ENCODE results near the gene CORO1C. TPM values are rescaled to one million over a fixed set of nuclear protein-coding genes. Genes with fewer than 3 reads are reported as not detected.

Gene CORO1C
- total and polyA plus RNA-seq, 9 of the 15 experiments (the other 6 are each of a cell fraction or from before 2014, with no cell fraction given), result 55.2 to 280 (median 150) TPM

DNA sequence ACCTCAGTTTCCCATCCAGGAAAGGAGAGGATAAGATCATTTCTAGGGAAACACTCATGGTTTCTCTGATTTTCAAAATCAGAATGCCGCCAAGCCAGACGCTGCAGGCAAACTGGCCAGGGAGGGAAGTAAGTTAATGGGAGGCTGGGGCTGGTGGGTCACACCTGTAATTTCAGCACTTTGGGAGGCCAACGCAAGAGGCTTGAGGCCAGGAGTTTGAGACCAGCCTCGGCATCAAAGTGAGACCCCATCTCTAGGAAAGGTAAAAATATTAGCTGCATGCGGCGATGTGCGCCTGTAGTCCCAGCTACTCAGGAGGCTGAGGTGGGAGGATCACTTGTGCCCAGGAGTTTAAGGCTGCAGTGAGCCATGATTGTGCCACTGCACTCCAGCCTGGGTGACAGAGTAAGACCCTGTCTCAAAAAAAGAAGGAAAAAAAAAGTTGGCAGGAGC is 98.2 kb downstream of the CORO1C start:
- FAIRE-seq (no peak), ATAC-seq (no peak), DNase-seq (ENCODE audit: extremely low read depth in 1 of 4, low spot score in 3 of 4) (no peak)
- Histone ChIP-seq H3K9ac (ENCODE audit: insufficient read depth in 1 of 2, low read depth in 2 of 2, low read length in 2 of 2) (peak overlapping the region; percentile 64 to 93; a peak in 3 of 4 replicates), H3K27ac (ENCODE audit: extremely low read depth, low read depth, low read length) (peak overlapping the region; percentile 76), H4K20me1 (replicated peaks; ENCODE audit: control insufficient read depth, insufficient read depth, low read length) (no peaks in the 10 kb centered on the region), H3K9me3 (replicated peaks; ENCODE audit: control insufficient read depth, insufficient read depth, low read depth, low read length) (no peaks in the 10 kb centered on the region), H3K4me3 (no peak overlapping the region), H3K4me1 (replicated peaks in 1 of 2; ENCODE audit: control insufficient read depth in 2 of 2, insufficient read depth in 2 of 2, low read length in 2 of 2) (peaks cover 55 to 59% of the 10 kb centered on the region in 2 experiments), H3K4me2 (ENCODE audit: insufficient read depth, low read length) (peak overlapping the region; percentile 50), H3K79me2 (ENCODE audit: control insufficient read depth, insufficient read depth, low read length) (peaks cover 51% of the 10 kb centered on the region), H3K36me3 (ENCODE audit: control insufficient read depth, insufficient read depth, low read length) (peaks cover 34% of the 10 kb centered on the region; the same call in 2 of the 3 replicates), H2AFZ (ENCODE audit: low read depth, low read length) (peak overlapping the region; percentile 80), H3K9me1 (ENCODE audit: control insufficient read depth, insufficient read depth, low read length) (no peaks in the 10 kb centered on the region), H3K27me3 (ENCODE audit: control insufficient read depth in 2 of 2, insufficient read depth in 2 of 2, low read length in 2 of 2) (no peaks in the 10 kb centered on the region)
- ChIA-PET POLR2A (interaction anchor here (0.6 to 7.4 kb wide), 2 partner anchors 8 to 454 kb away, joined by 3 to 69 read pairs; no protein-coding TSS in a partner anchor), CTCF (ENCODE audit: low intra/inter-chr PET ratio) (no interaction called here)
- BruUV-seq (replicated peaks), result no TSS peak
- intact Hi-C loops (cut with micrococcal nuclease) (loop anchor here (5.0 kb wide), 1 partner anchor 59 kb away; no protein-coding TSS in a partner anchor), in situ Hi-C loops (cut with MboI) (no loop called here)
- 82% methylated on average over 7 of the region's 7 CpGs for WGBS (ENCODE audit: insufficient coverage, low coverage, missing lambda C conversion rate)
- no peak for TF ChIP-seq ZNF197 (CRISPR knock-in tag; IDR thresholded peaks at IDR 0.05; ENCODE audit: low read depth)
- TF ChIP-seq ZNF668 (CRISPR knock-in tag; IDR thresholded peaks at IDR 0.05), result no peak
- TF ChIP-seq FOXK2 (conservative IDR thresholded peaks at IDR 0.05 in 1 of 2, IDR thresholded peaks at IDR 0.05 in 1 of 2; ENCODE audit: low read depth in 2 of 2), result no peak
- no peak for TF ChIP-seq POLR2AphosphoS2 (IDR thresholded peaks at IDR 0.05; ENCODE audit: low read length)
- TF ChIP-seq CCAR2 (IDR thresholded peaks at IDR 0.05; ENCODE audit: low read depth, low read length), result no peak
- TF ChIP-seq MEF2A (IDR thresholded peaks at IDR 0.05; ENCODE audit: control insufficient read depth, low read depth, low read length), result no peak
- TF ChIP-seq ZNF830 (CRISPR knock-in tag; IDR thresholded peaks at IDR 0.05), result no peak
- TF ChIP-seq ZNF79 (CRISPR knock-in tag; IDR thresholded peaks at IDR 0.05; ENCODE audit: low read depth), result no peak
- TF ChIP-seq SRSF3 (IDR thresholded peaks at IDR 0.05; ENCODE audit: insufficient read depth, low read length), result no peak
- TF ChIP-seq TAF1 (IDR thresholded peaks at IDR 0.05; ENCODE audit: control insufficient read depth, extremely low read depth, insufficient read depth, low read length, severe bottlenecking), result no peak
- TF ChIP-seq FOS (IDR thresholded peaks at IDR 0.05; ENCODE audit: extremely low read depth, insufficient read length), result no peak
